Measurements from ENCODE around the gene SERPINB6.

DNA sequence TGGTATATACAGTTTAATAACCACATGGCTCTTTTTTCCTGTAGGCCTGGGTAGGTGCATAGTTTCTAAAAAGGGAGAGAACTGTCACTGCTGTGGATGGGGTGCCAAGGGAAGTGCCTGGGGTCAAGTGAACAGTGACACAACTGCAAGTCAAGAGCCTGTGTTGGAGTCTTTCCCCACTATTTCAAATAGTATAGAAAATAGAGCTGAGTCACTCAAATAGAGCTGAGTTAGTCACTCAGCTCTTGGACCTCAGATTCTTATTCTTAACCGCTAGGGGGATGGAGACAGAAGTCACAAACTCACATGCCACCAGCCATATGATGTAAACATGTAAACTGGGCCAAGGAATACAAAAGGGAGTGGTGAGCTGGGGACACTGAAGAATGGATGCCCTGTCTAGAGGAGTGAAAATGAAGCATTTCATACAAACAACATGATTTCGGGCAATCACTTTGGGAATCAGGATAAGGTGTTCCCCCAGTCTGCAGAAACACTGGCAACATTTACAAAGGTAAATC is 30.5 kb upstream of the SERPINB6 start:
- no peak for TF ChIP-seq POLR2A (IDR thresholded peaks at IDR 0.05)
- TF ChIP-seq, protein P1, sequence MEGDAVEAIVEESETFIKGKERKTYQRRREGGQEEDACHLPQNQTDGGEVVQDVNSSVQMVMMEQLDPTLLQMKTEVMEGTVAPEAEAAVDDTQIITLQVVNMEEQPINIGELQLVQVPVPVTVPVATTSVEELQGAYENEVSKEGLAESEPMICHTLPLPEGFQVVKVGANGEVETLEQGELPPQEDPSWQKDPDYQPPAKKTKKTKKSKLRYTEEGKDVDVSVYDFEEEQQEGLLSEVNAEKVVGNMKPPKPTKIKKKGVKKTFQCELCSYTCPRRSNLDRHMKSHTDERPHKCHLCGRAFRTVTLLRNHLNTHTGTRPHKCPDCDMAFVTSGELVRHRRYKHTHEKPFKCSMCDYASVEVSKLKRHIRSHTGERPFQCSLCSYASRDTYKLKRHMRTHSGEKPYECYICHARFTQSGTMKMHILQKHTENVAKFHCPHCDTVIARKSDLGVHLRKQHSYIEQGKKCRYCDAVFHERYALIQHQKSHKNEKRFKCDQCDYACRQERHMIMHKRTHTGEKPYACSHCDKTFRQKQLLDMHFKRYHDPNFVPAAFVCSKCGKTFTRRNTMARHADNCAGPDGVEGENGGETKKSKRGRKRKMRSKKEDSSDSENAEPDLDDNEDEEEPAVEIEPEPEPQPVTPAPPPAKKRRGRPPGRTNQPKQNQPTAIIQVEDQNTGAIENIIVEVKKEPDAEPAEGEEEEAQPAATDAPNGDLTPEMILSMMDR (IDR thresholded peaks at IDR 0.05) = peak in 4 of 5 experiments; percentile 37 to 73 (median 59)

Data from tibial nerve (tissue), 3 donors.